HFFc6 (cell line): Measurements from ENCODE around the gene AMHR2. TPM values are rescaled to one million over a fixed set of nuclear protein-coding genes. Genes with fewer than 3 reads are reported as not detected.

Source experiments
- DNase-seq: peaks from one replicate; pipeline ENCODE4 v3.0.0-alpha.2; 2018
- H3K27ac Mint-ChIP-seq: 2 replicates; pipeline ENCODE4 v1.8.0; 2020; ENCODE audit warnings: mild to moderate bottlenecking, mixed read lengths
- H3K27me3 Mint-ChIP-seq: 2 replicates; pipeline ENCODE4 v1.8.0; 2021; ENCODE audit warnings: mild to moderate bottlenecking, moderate library complexity, mixed read lengths; ENCODE audit not compliant: insufficient read depth
- H3K36me3 Mint-ChIP-seq: 2 replicates; pipeline ENCODE4 v1.8.0; 2021; ENCODE audit warnings: low read depth, mixed read lengths
- H3K4me1 Mint-ChIP-seq: 2 replicates; pipeline ENCODE4 v1.8.0; 2020; ENCODE audit warnings: low read depth, mixed read lengths
- H3K4me3 Mint-ChIP-seq: 2 replicates; pipeline ENCODE4 v1.8.0; 2020; ENCODE audit warnings: mild to moderate bottlenecking, moderate library complexity, mixed read lengths
- H3K9me3 Mint-ChIP-seq: 2 replicates; pipeline ENCODE4 v1.8.0; 2020; ENCODE audit warnings: mild to moderate bottlenecking, mixed read lengths
- total RNA-seq, 6 experiments: library from RNA; stranded (reverse); fragmentation: NEBNext Ultra II Directional; extraction: Animal tissue kit (Norgen Biotek cat#: 25700); gene quantifications; 2 replicates in 1 of 6; 3 replicates in 5 of 6; pipeline ENCODE4 v1.2.3, GENCODE V29; 2021
- TF ChIP-seq, protein P1 (sequence below): fragments of 200-600 bp; sonication (generic); IDR thresholded peaks from 2 replicates; pipeline ENCODE4 v1.5.0; 2021; ENCODE audit warnings: antibody characterized with exemption, mild to moderate bottlenecking

Gene AMHR2
- total RNA-seq, 6 experiments from 2014 or later = not detected

DNA sequence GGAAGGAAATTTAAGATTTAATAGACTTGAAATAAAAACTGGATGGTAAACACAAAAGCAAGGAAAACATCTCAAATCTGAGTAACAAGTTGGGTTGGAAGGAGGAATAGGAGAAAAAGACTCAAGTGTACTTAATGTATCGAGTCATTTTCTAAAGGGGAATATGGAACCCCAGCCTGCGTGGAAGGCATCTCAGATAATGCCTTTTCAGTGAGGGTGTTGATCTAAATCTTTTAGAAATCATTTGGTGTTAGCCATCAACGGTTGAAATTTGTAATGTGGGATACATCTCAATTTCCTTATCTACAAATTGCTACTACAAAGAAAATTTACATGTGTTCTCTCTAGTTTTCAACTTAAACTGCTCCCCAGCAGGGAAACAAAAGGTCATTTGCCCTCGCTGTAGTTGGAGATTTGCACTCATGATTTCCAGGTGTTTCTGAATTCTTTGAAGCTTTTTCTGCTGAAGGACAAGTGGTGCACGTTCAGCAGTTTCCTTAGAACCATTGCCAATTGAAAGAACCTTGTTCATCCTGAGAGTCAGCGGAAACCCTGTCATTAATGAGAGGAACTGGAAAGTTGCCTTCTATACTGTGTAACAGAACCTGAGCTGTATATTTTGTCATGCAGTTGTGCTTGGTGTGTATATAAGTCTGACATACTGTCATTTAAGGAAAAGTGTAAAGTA is 30.4 kb downstream of the AMHR2 start:
- Mint-ChIP-seq H3K27me3 (peaks cover 12% of the 10 kb centered on the region), H3K27ac (peak overlapping the region; percentile 99), H3K4me1 (peaks cover 46% of the 10 kb centered on the region), H3K4me3 (peak overlapping the region; percentile 93), H3K9me3 (no peaks in the 10 kb centered on the region), H3K36me3 (peaks cover 44% of the 10 kb centered on the region)
- TF ChIP-seq, protein P1, sequence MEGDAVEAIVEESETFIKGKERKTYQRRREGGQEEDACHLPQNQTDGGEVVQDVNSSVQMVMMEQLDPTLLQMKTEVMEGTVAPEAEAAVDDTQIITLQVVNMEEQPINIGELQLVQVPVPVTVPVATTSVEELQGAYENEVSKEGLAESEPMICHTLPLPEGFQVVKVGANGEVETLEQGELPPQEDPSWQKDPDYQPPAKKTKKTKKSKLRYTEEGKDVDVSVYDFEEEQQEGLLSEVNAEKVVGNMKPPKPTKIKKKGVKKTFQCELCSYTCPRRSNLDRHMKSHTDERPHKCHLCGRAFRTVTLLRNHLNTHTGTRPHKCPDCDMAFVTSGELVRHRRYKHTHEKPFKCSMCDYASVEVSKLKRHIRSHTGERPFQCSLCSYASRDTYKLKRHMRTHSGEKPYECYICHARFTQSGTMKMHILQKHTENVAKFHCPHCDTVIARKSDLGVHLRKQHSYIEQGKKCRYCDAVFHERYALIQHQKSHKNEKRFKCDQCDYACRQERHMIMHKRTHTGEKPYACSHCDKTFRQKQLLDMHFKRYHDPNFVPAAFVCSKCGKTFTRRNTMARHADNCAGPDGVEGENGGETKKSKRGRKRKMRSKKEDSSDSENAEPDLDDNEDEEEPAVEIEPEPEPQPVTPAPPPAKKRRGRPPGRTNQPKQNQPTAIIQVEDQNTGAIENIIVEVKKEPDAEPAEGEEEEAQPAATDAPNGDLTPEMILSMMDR = no peak
- DNase-seq = no peak

DNA sequence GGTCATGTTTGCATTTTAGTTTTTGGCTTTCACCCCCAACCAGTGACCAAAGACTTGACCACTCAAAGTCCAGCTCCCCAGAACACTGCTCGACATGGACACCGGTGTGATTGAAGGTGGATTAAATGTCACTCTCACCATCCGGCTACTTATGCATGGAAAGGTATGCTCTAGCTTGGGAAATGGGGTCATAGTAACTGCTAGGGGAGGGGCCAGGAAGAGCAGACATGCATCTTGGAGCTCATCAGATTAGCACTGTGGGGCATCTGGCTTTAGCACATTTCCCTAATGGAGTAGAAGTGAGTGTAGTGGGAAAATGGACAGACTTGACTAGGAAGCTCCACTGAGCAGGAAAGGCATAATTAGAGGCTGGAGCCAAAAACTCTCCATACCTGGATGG is 31.1 kb downstream of the AMHR2 start:
- peaks cover 51% of the 10 kb centered on the region for H3K4me1 Mint-ChIP-seq

DNA sequence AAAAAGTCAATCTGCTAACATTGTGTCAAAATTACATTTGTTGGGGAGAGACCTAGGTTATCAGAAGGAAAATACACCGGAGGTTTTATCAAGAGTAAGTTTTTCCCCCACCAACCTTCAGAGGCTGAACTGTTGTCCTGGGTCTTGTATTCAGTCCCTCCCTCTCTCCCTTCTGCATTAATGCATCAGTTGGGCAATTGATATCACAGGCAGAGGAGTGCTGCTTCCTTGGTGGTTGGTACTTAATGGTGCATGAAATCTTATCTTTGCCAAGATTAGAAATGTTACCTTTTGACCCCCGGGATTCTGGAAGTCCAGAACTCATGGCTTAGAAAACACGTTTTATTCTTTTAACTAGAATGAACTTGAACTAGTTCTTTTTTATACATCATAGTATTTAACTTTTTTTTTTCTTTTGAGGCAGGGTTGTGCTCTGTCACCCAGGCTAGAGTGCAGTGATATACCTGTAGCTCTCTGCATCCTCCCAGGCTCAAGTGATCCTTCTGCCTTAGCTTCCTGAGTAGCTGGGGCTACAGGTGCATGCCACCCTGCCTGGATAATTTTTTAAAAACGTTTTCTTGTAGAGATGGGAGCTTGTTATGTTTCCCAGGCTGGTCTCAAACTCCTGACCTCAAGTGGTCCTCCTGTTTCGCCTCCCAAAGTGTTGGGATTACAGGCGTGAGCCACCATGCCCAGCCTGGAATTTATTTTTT is 33.2 kb downstream of the AMHR2 start:
- peak overlapping the region; percentile 57; the same call in 1 of the 2 replicates for H3K27ac Mint-ChIP-seq
- DNase-seq = no peak
- peaks cover 66% of the 10 kb centered on the region for H3K36me3 Mint-ChIP-seq

More for the DNA sequence above, 31.1 kb downstream of the AMHR2 start:
- Mint-ChIP-seq H3K27me3 (peaks cover 13% of the 10 kb centered on the region), H3K27ac (peak overlapping the region; percentile 99), H3K36me3 (peaks cover 48% of the 10 kb centered on the region), H3K9me3 (no peaks in the 10 kb centered on the region), H3K4me3 (peak overlapping the region; percentile 93)
- TF ChIP-seq, protein P1 = no peak
- DNase-seq = no peak

DNA sequence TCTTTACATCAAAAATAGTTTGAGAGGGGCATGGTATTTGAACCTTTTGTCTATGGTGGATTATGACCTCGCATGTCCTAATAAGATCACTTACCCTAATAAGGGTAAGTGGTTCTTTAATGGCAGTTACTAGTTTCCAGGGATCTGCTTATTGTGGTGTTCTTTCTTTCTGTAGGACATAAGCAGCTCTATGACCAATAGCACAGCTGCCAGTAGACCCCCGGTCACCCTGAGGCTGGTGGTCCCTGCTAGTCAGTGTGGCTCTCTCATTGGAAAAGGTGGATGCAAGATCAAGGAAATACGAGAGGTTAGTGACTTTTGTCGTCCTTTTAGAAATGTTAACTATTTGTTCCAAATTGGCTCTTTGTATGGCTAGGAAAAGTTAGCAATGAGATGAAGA is 35.4 kb downstream of the AMHR2 start:
- Mint-ChIP-seq H3K27ac (peak overlapping the region; percentile 71), H3K4me3 (no peak overlapping the region), H3K27me3 (peaks cover 7% of the 10 kb centered on the region; the same call in 1 of the 2 replicates), H3K36me3 (peaks cover 65% of the 10 kb centered on the region), H3K9me3 (no peaks in the 10 kb centered on the region), H3K4me1 (peaks cover 60% of the 10 kb centered on the region)
- TF ChIP-seq, protein P1 = no peak
- DNase-seq = no peak

More for the DNA sequence above, 33.2 kb downstream of the AMHR2 start:
- TF ChIP-seq, protein P1 = no peak
- Mint-ChIP-seq H3K4me1 (peaks cover 54% of the 10 kb centered on the region), H3K27me3 (peaks cover 11% of the 10 kb centered on the region), H3K4me3 (no peak overlapping the region), H3K9me3 (no peaks in the 10 kb centered on the region)

DNA sequence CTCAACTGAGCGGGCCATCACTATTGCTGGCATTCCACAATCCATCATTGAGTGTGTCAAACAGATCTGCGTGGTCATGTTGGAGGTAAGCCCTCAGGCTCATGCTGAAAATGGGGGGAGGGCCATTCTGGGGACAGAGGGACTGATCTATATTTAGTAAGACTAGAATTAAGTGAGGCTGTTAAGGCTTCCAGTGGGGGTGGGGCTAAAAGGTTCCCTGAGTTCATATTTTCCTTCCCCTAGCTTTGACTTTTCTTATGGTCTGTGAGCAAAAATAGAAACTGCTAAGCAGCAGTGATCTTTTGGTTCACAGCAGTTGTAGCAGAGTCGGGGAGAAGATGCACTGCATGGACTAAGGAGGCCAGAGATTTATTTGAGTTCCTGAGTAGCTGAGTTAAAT is 37.4 kb downstream of the AMHR2 start:
- Mint-ChIP-seq H3K27me3 (peaks cover 7% of the 10 kb centered on the region; the same call in 1 of the 2 replicates), H3K36me3 (peaks cover 57% of the 10 kb centered on the region), H3K27ac (peak overlapping the region; percentile 54), H3K9me3 (no peaks in the 10 kb centered on the region), H3K4me1 (peaks cover 56% of the 10 kb centered on the region), H3K4me3 (peak overlapping the region; percentile 41; the same call in 1 of the 2 replicates)
- DNase-seq = no peak
- TF ChIP-seq, protein P1 = no peak
